Activated CD8-positive, alpha-beta memory T cell treated with anti-CD3 and anti-CD28 coated beads for 1 hour (primary cell): Measurements from ENCODE around the gene PRKCQ.

Experiments
- DNase-seq, 2 donors: peaks; one replicate each; pipeline ENCODE4 v3.0.0-alpha.2; 2020; ENCODE audit warnings: low read depth in 1 of 2; ENCODE audit errors: extremely low read depth in 1 of 2

PRKCQ gene

DNA sequence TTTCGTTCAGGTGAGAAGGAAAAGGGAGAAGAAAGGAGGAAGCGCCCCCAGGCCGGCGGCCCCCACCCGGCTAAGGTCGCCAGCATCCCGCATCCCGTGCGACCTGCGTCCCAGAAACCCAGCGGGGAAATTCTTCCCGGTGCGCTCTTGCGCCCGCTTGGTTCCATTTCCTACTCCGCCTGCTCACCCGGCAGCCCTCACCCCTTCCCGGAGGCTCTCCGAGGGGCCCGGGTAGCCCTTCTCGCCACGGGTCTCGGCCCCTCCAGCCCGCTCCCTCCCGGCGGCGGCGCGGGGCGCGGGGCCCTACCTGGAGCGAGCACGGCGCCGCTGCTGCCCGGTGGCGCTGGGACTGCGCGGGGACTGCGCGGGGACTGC, at the start of gene PRKCQ:
PRKCQ (minus strand) TSS at position 373 of the 375 bp plus-strand sequence. CDS start 65,141 bp downstream, outside the sequence.
- DNase-seq, result no peak

DNA sequence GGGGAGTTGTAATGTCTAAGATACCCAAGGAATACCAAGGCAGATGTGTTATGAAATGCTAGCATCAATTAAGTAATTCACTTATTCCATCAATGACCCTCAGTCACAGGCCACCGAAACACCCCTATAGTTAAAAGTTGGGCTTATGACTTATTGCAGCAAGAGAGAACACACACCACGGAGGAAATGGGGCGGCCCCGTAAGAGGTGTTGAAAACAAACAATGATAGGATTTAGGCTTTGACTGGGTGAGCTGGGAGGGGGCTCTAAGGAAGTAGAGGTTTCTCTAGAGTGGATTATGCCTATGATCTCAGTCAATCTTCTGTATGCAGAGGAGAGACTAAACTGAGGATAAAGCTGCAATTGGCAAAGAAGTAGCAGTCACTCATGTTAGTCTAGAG, 45.4 kb upstream of the PRKCQ start:
- no peak for DNase-seq

DNA sequence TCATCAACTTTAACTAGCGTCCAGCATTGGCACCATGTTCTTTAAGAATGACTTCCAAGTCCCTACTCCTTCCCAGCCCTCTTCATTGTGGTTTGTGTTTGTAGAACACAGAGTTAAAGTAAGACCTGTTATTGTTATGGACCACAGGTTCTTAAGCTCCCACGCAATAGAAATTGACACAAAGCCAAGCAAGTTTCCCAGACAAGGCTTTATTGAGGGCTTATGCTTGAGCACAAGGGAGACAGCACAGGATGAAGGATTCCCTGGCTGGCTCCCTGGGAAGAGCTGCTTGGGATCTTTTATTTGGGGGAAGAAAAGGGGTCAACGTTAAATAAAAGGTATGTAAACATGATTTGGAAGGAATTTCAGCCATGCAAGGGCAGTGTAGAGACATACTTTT, 44.3 kb upstream of the PRKCQ start:
- no peak for DNase-seq

DNA sequence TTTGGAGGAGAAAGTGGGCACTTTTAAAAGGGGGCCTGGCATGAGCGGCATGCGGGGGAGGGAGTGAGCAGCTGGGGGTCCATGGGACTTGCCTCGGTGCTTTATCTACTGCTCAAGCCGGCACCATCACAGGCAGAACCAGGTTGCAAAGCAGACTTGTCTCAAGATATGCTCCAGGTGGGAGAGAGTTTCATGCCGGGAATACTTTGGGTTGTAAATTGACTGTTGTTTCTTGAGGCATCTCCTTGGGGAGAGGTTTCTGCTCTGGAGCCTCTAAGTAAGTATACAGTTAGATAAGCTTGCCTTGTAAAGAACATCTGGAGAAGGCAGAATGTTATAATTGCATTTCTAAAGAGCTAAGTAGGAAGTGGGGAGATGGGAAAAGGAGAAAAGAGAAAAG, 42.8 kb upstream of the PRKCQ start:
- no peak for DNase-seq

DNA sequence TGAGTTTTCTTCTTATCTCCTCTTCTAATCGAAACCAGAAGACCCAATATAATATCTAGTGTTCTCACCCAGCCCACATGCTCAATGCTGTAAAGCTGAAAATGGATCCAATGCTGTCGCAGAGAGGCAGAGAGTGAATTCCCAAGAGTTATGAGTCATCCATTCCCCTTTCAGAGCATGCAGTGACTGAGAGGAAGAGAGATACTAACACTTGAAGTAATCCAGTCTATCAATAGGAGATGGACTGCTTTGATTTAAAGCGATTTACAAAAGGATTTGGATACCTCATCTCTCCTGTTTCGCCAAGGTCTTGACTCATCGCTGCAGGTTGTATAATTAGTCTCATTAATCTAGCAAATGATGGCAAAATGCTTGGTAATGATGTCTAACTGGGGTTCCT, 41.5 kb upstream of the PRKCQ start:
- no peak for DNase-seq

DNA sequence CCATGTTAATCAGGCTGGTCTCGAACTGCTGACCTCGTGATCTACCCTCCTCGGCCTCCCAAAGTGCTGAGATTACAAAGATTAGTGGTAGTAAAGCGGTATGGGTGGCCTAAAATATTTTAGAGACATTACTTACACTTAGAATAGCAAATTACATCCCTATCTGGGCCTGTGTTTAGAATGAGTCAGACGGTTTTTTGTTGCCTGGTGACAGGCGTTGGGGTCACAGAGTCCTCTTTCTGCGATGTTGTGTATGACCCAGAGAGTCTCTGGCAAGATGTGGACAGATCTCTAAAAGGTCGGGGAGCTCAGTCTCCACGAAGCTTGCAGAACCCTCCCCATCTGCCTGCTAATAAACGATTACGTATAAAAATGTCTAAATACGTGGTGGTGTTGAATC, 39.6 kb upstream of the PRKCQ start:
- no peak for DNase-seq

DNA sequence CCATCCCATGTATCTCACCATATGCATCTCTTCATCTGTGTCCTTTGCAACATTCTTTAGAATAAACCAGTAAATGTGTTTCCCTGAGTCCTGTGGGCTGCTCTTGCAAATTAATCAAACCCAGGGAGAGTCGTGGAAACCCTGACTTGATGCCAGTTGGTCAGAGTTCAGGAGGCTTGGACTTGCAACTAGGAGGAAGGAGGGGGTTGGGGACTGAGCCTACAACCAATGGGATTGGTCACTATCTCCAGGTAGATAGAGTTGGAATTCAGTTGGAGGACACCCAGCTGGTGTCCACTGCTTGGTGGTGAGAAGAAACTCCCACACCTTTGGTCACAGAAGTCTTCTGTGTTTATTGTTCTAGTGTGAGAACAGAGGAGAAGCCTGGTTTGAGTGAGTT, 38.3 kb upstream of the PRKCQ start:
- no peak for DNase-seq

DNA sequence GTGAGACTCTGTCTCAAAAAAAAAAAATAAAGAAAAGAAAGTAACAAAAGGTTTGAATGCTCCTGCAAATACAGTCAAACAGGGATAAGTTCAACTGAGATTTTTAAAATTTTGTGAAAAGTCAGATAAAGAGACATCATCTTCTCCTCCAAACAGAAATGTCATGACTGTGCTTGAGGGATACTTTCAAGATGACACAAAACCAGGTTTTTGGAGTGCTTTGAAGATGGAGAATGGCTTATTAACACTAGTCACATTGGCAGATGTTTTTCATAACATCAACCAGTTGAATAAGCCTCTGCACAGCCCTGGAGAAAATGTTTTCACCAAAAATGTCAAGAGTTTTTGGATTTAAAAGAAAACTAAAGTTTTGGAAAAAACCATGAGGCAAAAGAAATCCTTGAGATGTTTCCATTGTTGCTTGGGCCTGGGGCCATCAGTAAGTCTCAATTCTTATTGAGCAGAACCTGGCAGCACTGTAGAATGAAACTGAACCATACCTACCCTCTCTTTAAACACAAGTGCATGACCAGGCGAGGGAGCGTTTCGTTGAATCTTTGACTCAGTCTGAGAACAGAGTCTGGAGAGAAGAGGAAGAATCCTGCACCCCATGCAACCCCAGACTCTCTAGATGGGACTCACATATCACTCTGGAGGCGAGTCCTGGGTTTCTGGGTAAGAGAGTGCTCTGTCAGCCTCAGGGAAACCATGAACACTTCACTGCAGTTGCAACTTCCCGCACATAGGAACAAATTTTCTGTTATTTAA, 37.4 kb upstream of the PRKCQ start:
- DNase-seq, result no peak

DNA sequence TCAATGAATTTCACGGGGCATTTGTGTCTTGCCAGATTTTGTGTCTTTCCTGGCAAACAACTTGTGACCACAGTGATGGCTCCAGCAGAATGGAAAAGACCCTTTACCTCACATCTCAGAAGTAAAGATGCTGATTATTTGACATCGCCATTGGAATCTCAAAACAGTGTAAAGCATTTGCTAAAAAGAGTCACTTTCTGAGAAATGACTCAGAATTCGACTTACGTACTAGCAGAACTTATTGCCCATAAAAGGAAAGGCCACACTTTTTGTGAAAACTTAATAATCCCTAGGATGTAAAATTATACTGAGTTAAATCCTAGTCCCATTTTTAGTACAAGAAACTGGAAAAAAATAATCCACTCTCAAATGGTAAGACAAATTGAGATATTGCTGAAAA, 35.9 kb upstream of the PRKCQ start:
- DNase-seq, result no peak

DNA sequence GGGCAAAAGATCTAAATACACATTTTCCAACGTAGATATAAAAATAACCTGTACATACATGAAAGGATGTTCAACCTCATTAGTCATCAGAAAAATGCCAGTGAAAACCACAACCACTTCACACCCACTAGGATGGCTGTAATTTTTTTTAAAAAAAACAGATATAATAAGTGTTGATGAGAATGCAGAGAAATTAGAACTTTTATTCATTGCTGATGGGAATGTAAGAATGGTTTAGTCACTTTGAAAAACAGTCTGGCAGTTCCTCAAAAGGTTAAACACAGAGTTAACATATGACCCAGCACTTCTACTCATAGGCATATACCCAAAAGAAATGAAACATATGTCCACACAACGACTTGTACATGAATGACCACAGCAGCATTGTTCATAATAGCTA, 32.3 kb upstream of the PRKCQ start:
- no peak for DNase-seq

DNA sequence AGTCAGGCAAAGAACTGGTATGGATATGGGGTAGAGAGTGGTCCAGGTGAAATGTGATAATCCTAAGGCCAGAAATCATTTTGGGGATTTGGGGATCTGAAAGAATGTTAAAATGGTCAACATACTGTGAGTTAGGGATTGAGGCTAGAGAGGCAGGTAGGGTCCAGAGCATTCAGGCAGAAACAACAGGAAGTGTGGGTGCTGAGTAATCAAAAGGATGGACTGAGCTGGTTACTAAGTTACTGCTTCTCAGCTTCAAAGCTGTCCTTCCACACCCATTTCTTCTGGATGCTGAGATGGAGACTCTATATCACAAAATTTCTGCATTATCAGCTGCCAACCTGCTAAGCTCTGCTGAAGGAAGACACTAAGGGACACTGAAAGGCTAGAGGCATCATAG, 30.6 kb upstream of the PRKCQ start:
- DNase-seq, result no peak

DNA sequence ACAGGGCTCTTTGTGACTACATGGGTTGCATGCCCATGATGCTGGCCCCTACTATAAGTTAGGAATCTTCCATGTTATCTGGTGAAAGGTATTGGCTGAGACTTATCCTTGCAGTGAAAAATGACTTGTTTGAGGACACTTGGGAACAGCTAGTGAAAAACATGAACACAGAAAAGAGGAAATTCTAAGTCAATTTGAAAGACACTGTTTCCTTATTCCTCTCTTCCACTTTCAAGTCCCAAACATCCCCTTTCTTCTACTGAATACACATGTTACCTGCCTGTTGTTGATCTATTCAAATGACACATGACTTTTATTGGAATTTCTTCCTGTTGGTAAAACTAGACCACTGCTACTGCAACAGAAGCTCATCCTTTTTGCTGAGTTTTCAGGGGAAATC, 29.5 kb upstream of the PRKCQ start:
- no peak for DNase-seq

DNA sequence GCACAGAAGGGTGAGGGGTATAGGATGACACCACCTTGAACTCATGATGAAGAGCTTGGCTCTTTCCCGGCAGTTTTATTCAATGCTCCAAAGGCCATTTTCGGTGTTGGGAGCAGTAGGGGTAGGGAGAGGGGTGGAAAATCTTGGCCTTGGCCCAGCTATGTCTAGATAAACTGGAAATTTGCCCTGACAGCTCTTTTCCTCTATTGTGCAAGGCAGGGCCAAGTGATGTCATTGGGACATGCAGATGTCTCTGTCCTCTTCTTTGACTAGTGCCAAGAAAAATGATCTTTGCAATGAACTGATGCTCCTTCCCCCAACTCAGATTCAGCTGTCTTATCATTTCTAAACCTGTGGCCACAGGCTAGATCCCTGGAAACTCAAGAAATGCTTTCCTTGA, 27.7 kb upstream of the PRKCQ start:
- DNase-seq, result no peak

DNA sequence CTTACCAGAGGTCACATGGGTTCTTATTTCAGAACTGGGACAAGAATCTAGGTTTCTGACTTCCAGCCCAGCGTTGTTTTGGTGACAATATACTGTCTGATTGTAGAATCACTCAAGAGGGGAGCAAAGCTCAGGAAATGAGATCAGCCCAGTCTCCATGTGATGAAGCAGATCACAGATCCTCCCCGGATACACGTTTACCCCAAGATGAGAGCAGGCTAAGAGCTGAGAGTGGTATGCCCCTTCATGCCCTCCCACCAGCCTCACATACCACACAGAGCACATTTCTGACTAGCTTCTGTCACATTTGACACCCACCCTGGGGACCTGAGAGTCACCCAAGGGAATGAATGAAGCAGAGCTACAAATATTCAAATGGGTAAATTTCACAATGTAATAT, 27.1 kb upstream of the PRKCQ start:
- no peak for DNase-seq

DNA sequence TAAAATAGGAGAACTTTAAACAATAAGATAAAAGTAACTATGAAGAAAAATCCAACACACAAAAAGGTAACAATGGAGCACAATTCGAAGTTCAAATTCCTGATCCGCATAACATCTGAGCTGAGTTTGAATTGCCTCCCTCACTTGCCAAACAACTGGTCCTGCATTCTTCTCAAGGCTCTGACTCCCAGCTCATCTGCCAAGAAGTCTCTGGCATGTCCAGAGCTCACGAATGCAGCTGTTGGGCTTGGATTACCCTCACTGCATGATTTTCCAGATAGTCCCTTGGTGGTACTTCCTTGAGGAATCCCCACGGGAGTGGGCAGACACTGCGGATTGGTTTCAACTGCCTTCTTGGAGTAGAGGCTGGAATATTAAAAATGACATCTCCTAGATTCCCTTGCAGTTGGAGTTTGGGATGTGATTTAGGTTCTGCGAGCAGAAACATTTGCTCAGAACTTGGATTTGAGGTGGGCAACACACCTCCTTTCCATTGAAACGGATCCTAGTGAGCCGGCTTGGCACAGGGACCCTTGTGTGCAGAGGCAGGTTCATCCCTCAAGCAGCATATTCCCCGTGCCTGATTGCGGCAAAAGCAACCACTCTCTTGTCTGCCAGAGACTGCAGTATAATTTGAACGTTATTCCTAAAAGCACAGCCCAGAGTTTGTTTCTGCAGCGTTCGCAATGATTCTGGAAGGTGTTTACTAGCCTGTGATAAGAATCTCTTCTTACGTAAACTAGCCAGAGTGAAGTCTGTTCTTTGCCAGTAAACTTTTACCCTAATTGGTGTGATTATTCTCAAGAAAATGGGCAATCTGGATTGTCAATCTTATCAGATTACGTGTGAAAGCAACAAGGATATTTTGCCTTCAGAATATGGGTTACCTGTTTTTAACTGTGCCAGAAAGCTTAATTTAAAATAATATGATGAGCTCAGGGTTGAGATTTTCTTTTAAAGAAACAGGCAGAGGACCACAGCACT, 23.4 kb upstream of the PRKCQ start:
- DNase-seq, result no peak

DNA sequence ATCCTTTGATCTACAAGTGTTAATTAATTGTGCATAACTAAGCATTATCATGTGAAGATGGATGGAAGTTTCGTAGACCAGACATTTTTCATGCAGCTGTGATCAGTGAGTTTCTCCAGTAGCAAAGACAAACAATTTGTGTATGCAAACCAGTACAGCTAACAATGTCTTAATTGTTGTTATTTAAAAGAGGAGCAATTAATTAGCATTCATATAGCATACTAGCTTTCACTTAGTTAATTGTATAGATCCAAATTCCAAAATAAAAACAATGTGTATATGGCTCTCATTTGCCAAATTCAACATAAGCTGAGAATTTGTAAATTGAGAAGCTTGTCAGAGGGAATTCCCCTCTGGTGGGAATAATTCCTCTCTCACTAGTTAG, 22.6 kb upstream of the PRKCQ start:
- no peak for DNase-seq

DNA sequence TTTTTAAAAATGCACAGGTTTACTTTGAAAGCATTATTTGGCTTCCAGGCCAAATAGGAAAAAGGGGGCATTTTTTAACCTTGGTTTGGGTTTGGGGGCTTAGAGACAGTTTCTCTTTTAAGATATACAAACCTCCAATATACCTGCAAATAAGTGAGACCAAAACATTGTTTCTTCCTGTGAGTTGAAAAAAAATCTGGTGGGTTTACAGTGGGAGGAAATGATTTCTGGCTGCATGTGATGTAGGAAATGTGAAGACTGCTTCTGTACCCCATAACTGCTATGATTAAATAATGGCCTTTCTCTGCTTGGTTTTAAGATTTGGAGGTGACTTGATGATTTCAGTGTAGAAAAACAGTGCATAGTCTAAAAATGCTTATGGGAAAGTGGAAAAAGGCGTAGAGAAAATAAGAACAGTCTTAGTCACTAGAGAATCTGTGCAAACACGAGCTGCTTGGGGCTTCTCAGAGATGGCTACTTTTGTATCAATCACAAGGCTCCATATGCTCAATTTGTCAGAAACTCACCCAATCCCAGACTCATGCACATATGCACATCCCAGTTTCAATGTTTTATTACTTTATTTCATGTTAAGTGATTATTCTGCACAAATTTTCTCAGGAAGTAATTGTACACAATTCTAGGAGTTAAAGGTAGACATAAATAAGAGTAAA, 22.1 kb upstream of the PRKCQ start:
- DNase-seq, result no peak

DNA sequence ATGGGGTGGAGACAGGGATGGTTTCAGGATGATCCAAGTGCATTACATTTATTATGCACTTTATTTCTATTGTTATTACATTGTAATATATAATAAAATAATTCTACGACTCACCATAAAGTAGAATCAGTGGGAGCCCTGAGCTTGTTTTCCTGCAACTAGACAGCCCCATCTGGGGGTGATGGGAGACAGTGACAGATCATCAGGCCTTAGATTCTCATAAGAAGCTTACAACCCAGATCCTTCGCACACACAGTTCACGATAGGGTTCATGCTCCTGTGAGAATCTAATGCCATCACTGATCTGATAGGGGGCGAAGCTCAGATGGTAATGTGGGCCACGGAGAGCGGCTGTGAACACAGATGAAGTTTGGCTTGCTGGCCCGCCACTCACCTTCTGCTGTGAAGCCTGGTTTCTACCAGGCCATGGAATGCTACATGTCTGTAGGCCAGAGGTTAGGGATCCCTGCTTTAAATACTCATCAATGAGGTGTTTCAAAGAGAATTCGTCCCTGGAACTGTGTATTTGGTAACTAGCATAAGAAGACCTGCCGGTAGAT, 21.2 kb upstream of the PRKCQ start:
- no peak for DNase-seq

DNA sequence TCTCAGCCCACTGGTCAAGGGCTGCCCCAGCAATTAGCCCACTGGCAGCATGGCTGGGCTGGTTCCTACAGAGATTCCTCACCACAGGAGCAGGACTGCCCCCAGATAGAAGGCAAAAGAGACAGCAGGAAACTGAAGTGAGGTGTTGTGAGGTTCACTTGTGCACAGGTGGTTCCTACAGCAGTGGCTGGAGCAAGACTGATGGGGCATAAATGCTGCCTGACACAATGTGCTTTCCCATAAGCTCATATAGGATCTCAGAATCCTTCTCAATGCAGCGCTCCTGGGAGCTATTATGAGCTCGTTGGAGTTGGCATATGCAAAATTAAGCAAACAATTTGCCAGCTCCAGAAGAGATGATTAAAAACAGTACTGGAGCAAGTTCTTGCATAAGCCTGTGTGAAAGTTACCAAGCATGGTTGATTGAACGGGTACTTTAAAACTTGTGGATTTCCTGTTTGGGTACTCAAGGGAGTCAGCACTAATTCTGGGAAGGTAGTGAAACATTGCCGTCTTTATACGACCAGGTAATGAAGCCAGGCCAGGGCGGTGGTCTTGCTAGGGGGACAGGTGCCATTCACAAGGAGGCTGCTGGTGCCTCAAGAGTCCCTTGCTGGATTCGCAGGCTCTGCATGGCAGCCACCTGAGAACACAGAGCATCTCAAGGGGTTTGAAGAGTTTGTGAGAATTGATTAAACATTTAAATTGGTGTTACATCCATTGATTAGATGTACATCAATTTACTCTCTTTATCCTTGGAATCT, 20.3 kb upstream of the PRKCQ start:
- DNase-seq, result no peak

DNA sequence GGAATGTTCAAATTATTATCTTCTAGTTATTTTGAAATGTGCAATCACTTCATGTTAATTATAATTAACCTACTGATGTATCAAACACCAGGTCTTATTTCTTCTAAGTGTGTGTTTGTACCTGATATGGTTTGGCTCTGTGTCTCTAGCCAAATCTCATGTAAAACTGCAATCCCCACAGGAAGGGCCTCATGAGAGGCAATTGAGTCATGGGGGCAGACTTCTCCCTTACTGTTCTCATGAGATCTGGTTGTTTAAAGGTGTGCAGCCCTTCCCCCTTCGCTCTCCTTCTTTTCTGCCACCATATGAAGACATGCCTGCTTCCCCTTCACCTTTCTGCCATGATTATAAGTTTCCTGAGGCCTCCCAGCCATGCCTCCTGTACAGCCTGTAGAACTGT, 18.6 kb upstream of the PRKCQ start:
- DNase-seq, result no peak

DNA sequence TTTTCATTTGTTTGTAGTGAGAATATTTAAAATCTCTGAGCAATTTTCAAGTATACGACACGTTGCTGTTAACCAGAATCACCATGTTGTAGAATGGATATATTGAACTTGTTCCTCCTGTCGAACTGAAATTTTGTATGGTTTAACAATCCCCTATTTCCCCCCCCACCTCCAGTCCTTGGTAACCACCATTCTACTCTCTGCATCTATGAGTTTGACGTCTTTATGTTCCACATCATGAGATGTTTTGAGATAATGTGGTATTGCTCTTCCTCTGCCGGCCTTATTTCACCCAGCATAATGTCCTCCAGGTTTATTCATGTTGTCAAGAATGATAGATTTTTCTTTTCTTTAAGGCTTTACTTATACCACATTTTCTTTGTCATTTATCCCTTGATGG, 17.4 kb upstream of the PRKCQ start:
- no peak for DNase-seq
